Trophoblast cell (in vitro differentiated cells and primary cell): ENCODE results near the gene ALKBH8. TPM values are rescaled to one million over a fixed set of nuclear protein-coding genes. Genes with fewer than 3 reads are reported as not detected.

Source experiments
- DNase-seq, 2 donors: peaks; one replicate each; pipeline ENCODE4 v3.0.0-alpha.2; 2016
- H2AFZ ChIP-seq: 2 replicates; pipeline ENCODE4 v1.6.1; 2013; ENCODE audit warnings: low read length, moderate library complexity, mild to moderate bottlenecking; ENCODE audit not compliant: insufficient read depth, poor library complexity
- H2AK5ac ChIP-seq: 2 replicates; pipeline ENCODE4 v1.6.1; 2013; ENCODE audit warnings: mild to moderate bottlenecking, low read length
- H2BK120ac ChIP-seq: 2 replicates; pipeline ENCODE4 v1.6.1; 2013; ENCODE audit warnings: low read length, mild to moderate bottlenecking, moderate library complexity; ENCODE audit not compliant: insufficient read depth, poor library complexity
- H2BK12ac ChIP-seq: 2 replicates; pipeline ENCODE4 v1.6.1; 2013; ENCODE audit warnings: mild to moderate bottlenecking, low read length, moderate library complexity
- H2BK5ac ChIP-seq: 2 replicates; pipeline ENCODE4 v1.6.1; 2013; ENCODE audit warnings: low read length, low read depth, moderate library complexity, mild to moderate bottlenecking; ENCODE audit not compliant: poor library complexity
- H3K14ac ChIP-seq: 2 replicates; pipeline ENCODE4 v1.6.1; 2013; ENCODE audit warnings: mild to moderate bottlenecking, low read length
- H3K18ac ChIP-seq: 2 replicates; pipeline ENCODE4 v1.6.1; 2013; ENCODE audit warnings: mild to moderate bottlenecking, low read length
- H3K23ac ChIP-seq: 2 replicates; pipeline ENCODE4 v1.6.1; 2013; ENCODE audit warnings: low read length
- H3K27ac ChIP-seq: 2 replicates; pipeline ENCODE4 v1.5.1; 2013; ENCODE audit warnings: low read depth, mild to moderate bottlenecking, inconsistent platforms, low read length, moderate library complexity
- H3K27me3 ChIP-seq: 2 replicates; pipeline ENCODE4 v1.6.1; 2013; ENCODE audit warnings: inconsistent platforms, mild to moderate bottlenecking, low read length, moderate library complexity; ENCODE audit not compliant: insufficient read depth
- H3K36me3 ChIP-seq, 2 experiments: 1 replicate in 1 of 2; 2 replicates in 1 of 2; pipeline ENCODE4 v1.6.1; 2013; ENCODE audit warnings: low read length in 2 of 2, mild to moderate bottlenecking in 2 of 2, moderate library complexity in 1 of 2; ENCODE audit not compliant: insufficient read depth in 2 of 2, control insufficient read depth in 1 of 2
- H3K4ac ChIP-seq: 2 replicates; pipeline ENCODE4 v1.6.1; 2013; ENCODE audit warnings: low read depth, mild to moderate bottlenecking, low read length, moderate library complexity
- H3K4me1 ChIP-seq, 2 experiments: 1 replicate in 1 of 2; 2 replicates in 1 of 2; pipeline ENCODE4 v1.6.1; 2013; ENCODE audit warnings: low read length in 2 of 2, mild to moderate bottlenecking in 2 of 2, moderate library complexity in 1 of 2; ENCODE audit not compliant: insufficient read depth in 2 of 2, control insufficient read depth in 1 of 2
- H3K4me2 ChIP-seq: 2 replicates; pipeline ENCODE4 v1.6.1; 2013; ENCODE audit warnings: inconsistent platforms, mild to moderate bottlenecking, low read length, moderate library complexity
- H3K4me3 ChIP-seq: 2 replicates; pipeline ENCODE4 v1.5.1; 2013; ENCODE audit warnings: mild to moderate bottlenecking, low read depth, low read length, inconsistent platforms
- H3K79me1 ChIP-seq: one replicate; pipeline ENCODE4 v1.6.1; 2013; ENCODE audit warnings: low read length
- H3K79me2 ChIP-seq: 2 replicates; pipeline ENCODE4 v1.6.1; 2013; ENCODE audit warnings: low read length, mild to moderate bottlenecking; ENCODE audit not compliant: control insufficient read depth, insufficient read depth, poor library complexity
- H3K9ac ChIP-seq: 2 replicates; pipeline ENCODE4 v1.6.1; 2013; ENCODE audit warnings: mild to moderate bottlenecking, low read length
- H3K9me3 ChIP-seq: 2 replicates; pipeline ENCODE4 v1.6.1; 2013; ENCODE audit warnings: low read depth, mild to moderate bottlenecking, control low read depth, inconsistent platforms, low read length; ENCODE audit not compliant: insufficient read depth
- H4K12ac ChIP-seq: 2 replicates; pipeline ENCODE4 v1.6.1; 2013; ENCODE audit warnings: low read depth, mild to moderate bottlenecking, low read length, moderate library complexity
- H4K8ac ChIP-seq: 2 replicates; pipeline ENCODE4 v1.6.1; 2013; ENCODE audit warnings: low read depth, mild to moderate bottlenecking, low read length, moderate library complexity
- H4K91ac ChIP-seq: one replicate; pipeline ENCODE4 v1.6.1; 2013; ENCODE audit warnings: low read depth, mild to moderate bottlenecking, low read length, moderate library complexity
- WGBS: extraction: QIAGEN DNeasy Blood & Tissue Kit; methylation state at CpG from one replicate; pipeline ENCODE4 v1.1.7; 2013; ENCODE audit warnings: missing lambda C conversion rate; ENCODE audit not compliant: insufficient read length, insufficient coverage; ENCODE audit errors: extremely low coverage; 5-methylcytosine and 5-hydroxymethylcytosine counted together
- polyA plus RNA-seq: library from polyadenylated mRNA; stranded (reverse); fragments of 200-250 nt; gene quantifications from 2 replicates; pipeline ENCODE4 v1.2.3, GENCODE V29; 2013

ALKBH8 gene
- polyA plus RNA-seq: 2.9 and 3.2 TPM in 2 replicates

GRCh38 chr11:107565219-107565937 is at the start of gene ALKBH8:
Gene ALKBH8 (minus strand): TSS chr11:107565735. CDS start chr11:107560893, 4,842 bp downstream.
- peak within 1 kb of the TSS; percentile 60 for H4K12ac ChIP-seq
- no peak within 1 kb of the TSS for H3K27ac ChIP-seq
- H3K4ac ChIP-seq: peak within 1 kb of the TSS; percentile 18
- DNase-seq: peak; percentile 37 to 68
- H3K9me3 ChIP-seq: no peaks in the 10 kb centered on the region
- peak within 1 kb of the TSS; percentile 81 for H2AFZ ChIP-seq
- H4K8ac ChIP-seq: peak within 1 kb of the TSS; percentile 83
- H3K23ac ChIP-seq: no peak within 1 kb of the TSS
- H2BK120ac ChIP-seq: peak within 1 kb of the TSS; percentile 61
- no CpG with 5 or more reads among the region's 32 CpGs for WGBS
- no peak within 1 kb of the TSS for H2BK5ac ChIP-seq
- peak within 1 kb of the TSS; percentile 48 for H3K14ac ChIP-seq
- no peaks in the 10 kb centered on the region for H3K27me3 ChIP-seq
- H3K9ac ChIP-seq: peak within 1 kb of the TSS; percentile 80
- peaks cover 4% of the 10 kb centered on the region for H3K79me1 ChIP-seq
- no peaks in the 10 kb centered on the region for H3K79me2 ChIP-seq
- no peaks in the 10 kb centered on the region for H3K36me3 ChIP-seq
- peak within 1 kb of the TSS; percentile 97 for H3K4me3 ChIP-seq
- no peak within 1 kb of the TSS for H2AK5ac ChIP-seq
- H3K18ac ChIP-seq: peak within 1 kb of the TSS; percentile 21
- H4K91ac ChIP-seq: peak within 1 kb of the TSS; percentile 60
- peak within 1 kb of the TSS; percentile 98 for H3K4me2 ChIP-seq
- H3K4me1 ChIP-seq: peaks cover 0 to 6% of the 10 kb centered on the region in 2 experiments
- H2BK12ac ChIP-seq: no peak within 1 kb of the TSS

GRCh38 chr11:107612445-107612844 is 46.9 kb upstream of the ALKBH8 start:
- no peaks in the 10 kb centered on the region for H3K4me1 ChIP-seq
- no peak overlapping the region for H4K91ac ChIP-seq
- no peak overlapping the region for H2BK5ac ChIP-seq
- no peak overlapping the region for H3K4me3 ChIP-seq
- H3K27ac ChIP-seq: no peak overlapping the region
- no peak overlapping the region for H3K9ac ChIP-seq
- no peak overlapping the region for H3K14ac ChIP-seq
- no peak overlapping the region for H3K4ac ChIP-seq
- no peak overlapping the region for H3K23ac ChIP-seq
- H3K4me2 ChIP-seq: no peak overlapping the region
- DNase-seq: no peak
- H4K8ac ChIP-seq: no peak overlapping the region
- WGBS: no CpG with 5 or more reads among the region's 2 CpGs
- H3K79me2 ChIP-seq: no peaks in the 10 kb centered on the region
- H4K12ac ChIP-seq: no peak overlapping the region
- no peak overlapping the region for H2BK120ac ChIP-seq
- no peak overlapping the region for H2AFZ ChIP-seq
- H2BK12ac ChIP-seq: no peak overlapping the region
- peaks cover 3% of the 10 kb centered on the region for H3K27me3 ChIP-seq
- H3K9me3 ChIP-seq: no peaks in the 10 kb centered on the region
- no peaks in the 10 kb centered on the region for H3K36me3 ChIP-seq
- H3K18ac ChIP-seq: no peak overlapping the region
- H2AK5ac ChIP-seq: no peak overlapping the region
- no peaks in the 10 kb centered on the region for H3K79me1 ChIP-seq

GRCh38 chr11:107609400-107610218 is 44.1 kb upstream of the ALKBH8 start:
- Histone ChIP-seq H3K18ac (no peak overlapping the region), H3K14ac (no peak overlapping the region), H3K4me2 (no peak overlapping the region), H3K36me3 (no peaks in the 10 kb centered on the region), H4K12ac (no peak overlapping the region), H3K79me2 (no peaks in the 10 kb centered on the region), H3K4me1 (no peaks in the 10 kb centered on the region), H4K91ac (no peak overlapping the region), H3K4ac (no peak overlapping the region), H3K9me3 (no peaks in the 10 kb centered on the region), H3K9ac (no peak overlapping the region), H2BK5ac (no peak overlapping the region), H2BK12ac (no peak overlapping the region), H3K79me1 (no peaks in the 10 kb centered on the region), H2AK5ac (no peak overlapping the region), H3K27me3 (no peaks in the 10 kb centered on the region), H3K27ac (no peak overlapping the region), H3K4me3 (no peak overlapping the region), H2BK120ac (no peak overlapping the region), H4K8ac (no peak overlapping the region), H3K23ac (no peak overlapping the region), H2AFZ (no peak overlapping the region)
- WGBS: no CpG with 5 or more reads among the region's 10 CpGs
- DNase-seq: no peak

GRCh38 chr11:107608809-107609208 is 43.3 kb upstream of the ALKBH8 start:
- Histone ChIP-seq H3K4ac (no peak overlapping the region), H3K4me1 (no peaks in the 10 kb centered on the region), H4K8ac (no peak overlapping the region), H3K18ac (no peak overlapping the region), H3K27me3 (no peaks in the 10 kb centered on the region), H2BK5ac (no peak overlapping the region), H4K12ac (no peak overlapping the region), H3K4me2 (no peak overlapping the region), H2BK120ac (no peak overlapping the region), H3K14ac (no peak overlapping the region), H3K9ac (no peak overlapping the region), H2AK5ac (no peak overlapping the region), H3K79me2 (no peaks in the 10 kb centered on the region), H2AFZ (no peak overlapping the region), H2BK12ac (no peak overlapping the region), H3K9me3 (no peaks in the 10 kb centered on the region), H3K23ac (no peak overlapping the region), H3K4me3 (no peak overlapping the region), H4K91ac (no peak overlapping the region), H3K79me1 (no peaks in the 10 kb centered on the region), H3K27ac (no peak overlapping the region), H3K36me3 (no peaks in the 10 kb centered on the region)
- no peak for DNase-seq
- no CpG with 5 or more reads among the region's 2 CpGs for WGBS
